ENCODE measurements around the gene POLR1B. TPM values are rescaled to one million over a fixed set of nuclear protein-coding genes. Genes with fewer than 3 reads are reported as not detected.

Gene POLR1B
- total and polyA plus RNA-seq, 2 experiments from 2014 or later, result 15.4 to 58.3 TPM

GRCh38 chr2:112585400-112585799 lies 43.1 kb downstream of the POLR1B start:
- ATAC-seq (no peak), DNase-seq (ENCODE audit: low spot score) (no peak)
- Mint-ChIP-seq H3K27me3 (ENCODE audit: insufficient read depth, low read depth, poor library complexity) (peaks cover 16% of the 10 kb centered on the region), H3K4me3 (peak overlapping the region; percentile 90), H3K27ac (peak overlapping the region; percentile 98), H3K4me1 (peaks cover 22% of the 10 kb centered on the region), H3K36me3 (ENCODE audit: low read depth) (peaks cover 22% of the 10 kb centered on the region), H3K9me3 (no peaks in the 10 kb centered on the region)
- Histone ChIP-seq H3F3A (replicated peaks; ENCODE audit: low read depth) (peaks cover 9% of the 10 kb centered on the region; the same call in 1 of the 2 replicates), H3K4me1 (ENCODE audit: insufficient read depth) (peaks cover 16% of the 10 kb centered on the region), H3K4me2 (peak overlapping the region; percentile 85), H3K36me3 (ENCODE audit: insufficient read depth) (no peaks in the 10 kb centered on the region), H3K9me2 (ENCODE audit: insufficient read depth) (no peaks in the 10 kb centered on the region), H2AFZ (no peak overlapping the region), H3K27me3 (ENCODE audit: insufficient read depth) (no peaks in the 10 kb centered on the region), H4K20me1 (replicated peaks; ENCODE audit: insufficient read depth) (no peaks in the 10 kb centered on the region), H3K27ac (ENCODE audit: low read depth) (peak overlapping the region; percentile 73), H3K4me3 (peak overlapping the region; percentile 72), H3K79me2 (replicated peaks; ENCODE audit: insufficient read depth) (no peaks in the 10 kb centered on the region; the same call in 1 of the 2 replicates)
- TF ChIP-seq ZNF331 (CRISPR knock-in tag; IDR thresholded peaks at IDR 0.05; ENCODE audit: low read depth) (no peak), EZH2phosphoT487 (IDR thresholded peaks at IDR 0.05; ENCODE audit: unreplicated experiment) (no peak), NANOG (IDR thresholded peaks at IDR 0.05; ENCODE audit: borderline replicate concordance) (no peak), CTCF (conservative IDR thresholded peaks at IDR 0.05; ENCODE audit: low read depth in 2 of 2) (no peak), JUNB (IDR thresholded peaks at IDR 0.05; ENCODE audit: unreplicated experiment) (no peak), STAT1 (IDR thresholded peaks at IDR 0.05; ENCODE audit: unreplicated experiment) (no peak), REST (IDR thresholded peaks at IDR 0.05; ENCODE audit: unreplicated experiment) (no peak), ETS1 (IDR thresholded peaks at IDR 0.05) (no peak), ZNF462 (CRISPR knock-in tag; IDR thresholded peaks at IDR 0.05) (no peak), POLR2AphosphoS5 (IDR thresholded peaks at IDR 0.05; ENCODE audit: low read depth) (no peak), EZH2 (IDR thresholded peaks at IDR 0.05; ENCODE audit: low read depth, unreplicated experiment) (no peak), ZNF114 (CRISPR knock-in tag; IDR thresholded peaks at IDR 0.05) (no peak), CREB1 (CRISPR knock-in tag; IDR thresholded peaks at IDR 0.05; ENCODE audit: low read depth) (no peak)

Measured in GM23338 (cell line).